ENCODE results near the gene CMSS1.
A peak's percentile ranks its signal among the peaks of the same experiment; 100 is the strongest.

CMSS1 gene

GRCh38 chr3:100001526-100002270 lies 184.0 kb downstream of the CMSS1 start:
- DNase-seq: peak in 2 of 3 experiments; percentile 38 to 76

GRCh38 chr3:100002599-100003350 lies 185.1 kb downstream of the CMSS1 start:
- DNase-seq: peak in 2 of 3 experiments; percentile 35 to 69

GRCh38 chr3:100003609-100004503 lies 186.2 kb downstream of the CMSS1 start:
- DNase-seq: no peak

- DNase-seq: no peak
Measured at GRCh38 chr3:100004931-100005330, 187.3 kb downstream of the CMSS1 start.

GRCh38 chr3:100005665-100006393 lies 188.2 kb downstream of the CMSS1 start:
- DNase-seq: no peak

GRCh38 chr3:100006570-100007271 lies 189.1 kb downstream of the CMSS1 start:
- no peak for DNase-seq

- DNase-seq: no peak
Measured at GRCh38 chr3:100007313-100007712, 189.7 kb downstream of the CMSS1 start.

- peak in 1 of 3 experiments; percentile 25 for DNase-seq
Measured at GRCh38 chr3:100008081-100008698, 190.5 kb downstream of the CMSS1 start.

GRCh38 chr3:100009276-100010086 lies 191.8 kb downstream of the CMSS1 start:
- DNase-seq: no peak

- DNase-seq: no peak
Measured at GRCh38 chr3:100010087-100010417, 192.4 kb downstream of the CMSS1 start.

- DNase-seq: no peak
Measured at GRCh38 chr3:100018806-100019205, 201.1 kb downstream of the CMSS1 start.

- DNase-seq: no peak
Measured at GRCh38 chr3:100019719-100020118, 202.1 kb downstream of the CMSS1 start.

GRCh38 chr3:100020876-100021644 lies 203.4 kb downstream of the CMSS1 start:
- no peak for DNase-seq

GRCh38 chr3:100022506-100022905 lies 204.8 kb downstream of the CMSS1 start:
- no peak for DNase-seq

GRCh38 chr3:100023150-100023549 lies 205.5 kb downstream of the CMSS1 start:
- peak; percentile 35 to 79 (median 45) for DNase-seq

- DNase-seq: peak in 1 of 3 experiments; percentile 72
Measured at GRCh38 chr3:100023595-100023994, 205.9 kb downstream of the CMSS1 start.

GRCh38 chr3:100024520-100025303 lies 207.1 kb downstream of the CMSS1 start:
- DNase-seq: no peak

- no peak for DNase-seq
Measured at GRCh38 chr3:100027321-100027720, 209.7 kb downstream of the CMSS1 start.

- no peak for DNase-seq
Measured at GRCh38 chr3:100029052-100029451, 211.4 kb downstream of the CMSS1 start.

Measured in NCI-H1417 (cell line).